ENCODE results near the gene RAPGEF2. TPM values are rescaled to one million over a fixed set of nuclear protein-coding genes. Genes with fewer than 3 reads are reported as not detected.

Gene RAPGEF2
- total and polyA plus RNA-seq, 9 of the 15 experiments (the other 6 are each of a cell fraction or from before 2014, with no cell fraction given), result 3.1 to 32.6 (median 23.1) TPM

- TF ChIP-seq ZBTB49 (CRISPR knock-in tag; IDR thresholded peaks at IDR 0.05; ENCODE audit: borderline replicate concordance), result no peak
- no peak for TF ChIP-seq MYBL2 (IDR thresholded peaks at IDR 0.05; ENCODE audit: low read depth)
- no peak for TF ChIP-seq MYBL2 (CRISPR knock-in tag; IDR thresholded peaks at IDR 0.05; ENCODE audit: borderline replicate concordance)
- no peak for TF ChIP-seq PHB2 (IDR thresholded peaks at IDR 0.05; ENCODE audit: low read depth)
- TF ChIP-seq MIER1 (IDR thresholded peaks at IDR 0.05; ENCODE audit: low read depth), result no peak
- no peak for TF ChIP-seq ZNF384 (IDR thresholded peaks at IDR 0.05; ENCODE audit: low read depth, low read length)
- TF ChIP-seq NCOA4 (IDR thresholded peaks at IDR 0.05; ENCODE audit: partially characterized antibody), result no peak
- TF ChIP-seq MTA1 (IDR thresholded peaks at IDR 0.05; ENCODE audit: borderline replicate concordance), result no peak
- TF ChIP-seq SPI1 (IDR thresholded peaks at IDR 0.05; ENCODE audit: borderline replicate concordance, low read depth, low read length), result no peak
- no peak for TF ChIP-seq GABPA (tag; conservative IDR thresholded peaks at IDR 0.05; ENCODE audit: low read depth)
- no peak for TF ChIP-seq ZNF3 (CRISPR knock-in tag; IDR thresholded peaks at IDR 0.05)
- TF ChIP-seq PBX2 (CRISPR knock-in tag; IDR thresholded peaks at IDR 0.05; ENCODE audit: low read depth), result no peak
- no peak for TF ChIP-seq PBX2 (tag; conservative IDR thresholded peaks at IDR 0.05; ENCODE audit: low read depth)
- no peak for TF ChIP-seq ZNF347 (CRISPR knock-in tag; IDR thresholded peaks at IDR 0.05; ENCODE audit: low read depth)
- no peak for TF ChIP-seq ZBTB17 (CRISPR knock-in tag; IDR thresholded peaks at IDR 0.05)
- peak; percentile 62 to 71; a peak in 2 of 4 replicates for TF ChIP-seq FOXK2 (conservative IDR thresholded peaks at IDR 0.05 in 1 of 2, IDR thresholded peaks at IDR 0.05 in 1 of 2; ENCODE audit: low read depth in 2 of 2)
- no peak; the same call in 1 of the 2 replicates for TF ChIP-seq STAG1 (CRISPR knock-in tag; IDR thresholded peaks at IDR 0.05; ENCODE audit: borderline replicate concordance)
- TF ChIP-seq ELF1 (tag; IDR thresholded peaks at IDR 0.05), result no peak
- TF ChIP-seq ZBTB8A (IDR thresholded peaks at IDR 0.05; ENCODE audit: partially characterized antibody), result no peak
Measured at GRCh38 chr4:159175085-159175988, 72.5 kb downstream of the RAPGEF2 start (continued).
